Measurements from ENCODE around the gene ISYNA1. TPM values are rescaled to one million over a fixed set of nuclear protein-coding genes. Genes with fewer than 3 reads are reported as not detected.
A peak's percentile ranks its signal among the peaks of the same experiment; 100 is the strongest.

ISYNA1 gene
- total and polyA plus RNA-seq, 2 of the 13 experiments (the other 11 are each of a cell fraction or from before 2014, with no cell fraction given) = 29.6 to 48.5 TPM

GRCh38 chr19:18440936-18441803 is 3.2 kb upstream of the ISYNA1 start (continued):
- no peak for TF ChIP-seq ZFAT (CRISPR knock-in tag; conservative IDR thresholded peaks at IDR 0.05)
- 0 out of 2 replicates have a peak, but pooled peaks have one; percentile 12 for TF ChIP-seq CHCHD3 (CRISPR knock-in tag; IDR thresholded peaks at IDR 0.05)
- TF ChIP-seq SMAD1 (CRISPR knock-in tag; IDR thresholded peaks at IDR 0.05; ENCODE audit: borderline replicate concordance, low read depth) = no peak
- no peak for TF ChIP-seq GATA4 (IDR thresholded peaks at IDR 0.05; ENCODE audit: borderline replicate concordance, low read depth)
- peak; percentile 36; the same call in 1 of the 2 replicates for TF ChIP-seq MED1 (CRISPR knock-in tag; IDR thresholded peaks at IDR 0.05)
- no peak for TF ChIP-seq ARID4A (CRISPR knock-in tag; IDR thresholded peaks at IDR 0.05; ENCODE audit: borderline replicate concordance)
- TF ChIP-seq RELA (CRISPR knock-in tag; IDR thresholded peaks at IDR 0.05) = no peak
- TF ChIP-seq CHD2 (IDR thresholded peaks at IDR 0.05; ENCODE audit: low read depth, low read length) = no peak
- peak; percentile 95 for TF ChIP-seq ZNF740 (CRISPR knock-in tag; IDR thresholded peaks at IDR 0.05)
- no peak for TF ChIP-seq ZNF576 (CRISPR knock-in tag; IDR thresholded peaks at IDR 0.05)
- TF ChIP-seq SMAD3 (CRISPR knock-in tag; IDR thresholded peaks at IDR 0.05) = no peak
- peak; percentile 80; the same call in 1 of the 2 replicates for TF ChIP-seq MTA1 (CRISPR knock-in tag; IDR thresholded peaks at IDR 0.05; ENCODE audit: borderline replicate concordance)
- TF ChIP-seq HNF4A (CRISPR knock-in tag; IDR thresholded peaks at IDR 0.05) = peak; percentile 84
- no peak for TF ChIP-seq ELF3 (CRISPR knock-in tag; IDR thresholded peaks at IDR 0.05)
- TF ChIP-seq ZNF746 (CRISPR knock-in tag; IDR thresholded peaks at IDR 0.05) = no peak
- no peak for TF ChIP-seq ZNF10 (CRISPR knock-in tag; IDR thresholded peaks at IDR 0.05; ENCODE audit: borderline replicate concordance, low read depth)
- TF ChIP-seq SNAPC2 (CRISPR knock-in tag; IDR thresholded peaks at IDR 0.05) = no peak
- no peak for TF ChIP-seq ARHGAP35 (CRISPR knock-in tag; IDR thresholded peaks at IDR 0.05; ENCODE audit: borderline replicate concordance)
- TF ChIP-seq PATZ1 (CRISPR knock-in tag; IDR thresholded peaks at IDR 0.05) = peak; percentile 85
- TF ChIP-seq ATF1 (CRISPR knock-in tag; IDR thresholded peaks at IDR 0.05) = no peak
- no peak for TF ChIP-seq ZNF780A (CRISPR knock-in tag; IDR thresholded peaks at IDR 0.05)
